ENCODE data around the gene PCSK5.
A peak's percentile ranks its signal among the peaks of the same experiment; 100 is the strongest.

Gene PCSK5

GRCh38 chr9:76203373-76203772 is 312.9 kb downstream of the PCSK5 start:
- no peak for FAIRE-seq

- FAIRE-seq: no peak
These were observed 316.3 kb downstream of the PCSK5 start for GRCh38 chr9:76206821-76207220.

- FAIRE-seq: no peak
These were observed 323.3 kb downstream of the PCSK5 start for GRCh38 chr9:76213751-76214150.

- no peak for FAIRE-seq
These were observed 324.6 kb downstream of the PCSK5 start for GRCh38 chr9:76215066-76215465.

GRCh38 chr9:76216161-76216649 is 325.7 kb downstream of the PCSK5 start:
- no peak for FAIRE-seq

GRCh38 chr9:76218117-76218885 is 327.8 kb downstream of the PCSK5 start:
- no peak for FAIRE-seq

GRCh38 chr9:76218886-76219445 is 328.5 kb downstream of the PCSK5 start:
- FAIRE-seq: no peak

GRCh38 chr9:76219560-76220151 is 329.2 kb downstream of the PCSK5 start:
- FAIRE-seq: no peak

GRCh38 chr9:76221423-76221822 is 330.9 kb downstream of the PCSK5 start:
- no peak for FAIRE-seq

GRCh38 chr9:76223749-76224340 is 333.4 kb downstream of the PCSK5 start:
- no peak for FAIRE-seq

GRCh38 chr9:76227156-76227555 is 336.7 kb downstream of the PCSK5 start:
- FAIRE-seq: no peak

GRCh38 chr9:76231001-76231400 is 340.5 kb downstream of the PCSK5 start:
- FAIRE-seq: no peak

- no peak for FAIRE-seq
These were observed 342.5 kb downstream of the PCSK5 start for GRCh38 chr9:76232861-76233489.

GRCh38 chr9:76240578-76240977 is 350.1 kb downstream of the PCSK5 start:
- no peak for FAIRE-seq

- no peak for FAIRE-seq
These were observed 355.0 kb downstream of the PCSK5 start for GRCh38 chr9:76245518-76245917.

- FAIRE-seq: no peak
These were observed 356.2 kb downstream of the PCSK5 start for GRCh38 chr9:76246680-76247079.

GRCh38 chr9:76247426-76247825 is 357.0 kb downstream of the PCSK5 start:
- no peak for FAIRE-seq

GRCh38 chr9:76249309-76249708 is 358.8 kb downstream of the PCSK5 start:
- no peak for FAIRE-seq

GRCh38 chr9:76255781-76256455 is 365.4 kb downstream of the PCSK5 start:
- peak; percentile 15 for FAIRE-seq

- no peak for FAIRE-seq
These were observed 366.8 kb downstream of the PCSK5 start for GRCh38 chr9:76257311-76257710.

GRCh38 chr9:76266649-76267283 is 376.3 kb downstream of the PCSK5 start:
- FAIRE-seq: no peak

- FAIRE-seq: no peak
These were observed 376.8 kb downstream of the PCSK5 start for GRCh38 chr9:76267284-76267652.
